Natural killer cell treated with Interleukin-12 subunit alpha and Interleukin-12 subunit beta and Interleukin-15 and Interleukin-18, amount 100 ng/mL, for 72 hours (primary cell): ENCODE data around the gene FZD4. TPM values are rescaled to one million over a fixed set of nuclear protein-coding genes. Genes with fewer than 3 reads are reported as not detected.
A peak's percentile ranks its signal among the peaks of the same experiment; 100 is the strongest.
"Not testable (repeated sequence)": the region's sequence is repeated elsewhere in the genome, so short reads cannot be mapped to it uniquely, and the experiment has no call there.

Experiments
- ATAC-seq, 2 donors: fragments of 150-1000 bp; cut with Tn5 transposase in 1 of 2; sonication (Bioruptor Pico), chemical (Tn5 transposase) in 1 of 2; 2 replicates each; pipeline ENCODE4 v1.10.0; 2021
- DNase-seq: peaks from one replicate; pipeline ENCODE4 v3.0.0; 2022; ENCODE audit warnings: low spot score
- H3K27ac Mint-ChIP-seq, 2 donors: 1 replicate in 1 of 2; 2 replicates in 1 of 2; pipeline ENCODE4 v1.8.0; 2022; ENCODE audit warnings: mixed read lengths in 2 of 2, mild to moderate bottlenecking in 1 of 2, moderate library complexity in 1 of 2
- H3K27me3 Mint-ChIP-seq, 2 donors: 1 replicate in 1 of 2; 2 replicates in 1 of 2; pipeline ENCODE4 v1.8.0; 2022; ENCODE audit warnings: mixed read lengths in 2 of 2
- H3K36me3 Mint-ChIP-seq: one replicate; pipeline ENCODE4 v1.8.0; 2022; ENCODE audit warnings: mixed read lengths
- H3K4me1 Mint-ChIP-seq, 2 donors: 1 replicate in 1 of 2; 2 replicates in 1 of 2; pipeline ENCODE4 v1.8.0; 2022; ENCODE audit warnings: low read depth in 2 of 2, mixed read lengths in 2 of 2, mild to moderate bottlenecking in 1 of 2
- H3K4me3 Mint-ChIP-seq: one replicate; pipeline ENCODE4 v1.8.0; 2022; ENCODE audit warnings: mixed read lengths
- H3K9me3 Mint-ChIP-seq: 2 replicates; pipeline ENCODE4 v1.8.0; 2022; ENCODE audit warnings: mixed read lengths
- total RNA-seq, 2 donors: library from RNA; stranded (reverse); gene quantifications; one replicate each; pipeline ENCODE4 v1.2.3, GENCODE V29; 2022

Gene FZD4
- total RNA-seq, 2 donors from 2014 or later = 0.08 to 0.17 TPM

GRCh38 chr11:86984701-86985100 is 29.5 kb upstream of the FZD4 start:
- no peak overlapping the region for H3K4me3 Mint-ChIP-seq
- H3K36me3 Mint-ChIP-seq = no peaks in the 10 kb centered on the region
- H3K27ac Mint-ChIP-seq = no peak overlapping the region
- H3K27me3 Mint-ChIP-seq = peaks cover 0 to 13% of the 10 kb centered on the region in 2 donors
- ATAC-seq = no peak
- DNase-seq = no peak
- no peaks in the 10 kb centered on the region for H3K9me3 Mint-ChIP-seq
- H3K4me1 Mint-ChIP-seq = no peaks in the 10 kb centered on the region

GRCh38 chr11:86983021-86983488 is 27.9 kb upstream of the FZD4 start:
- Mint-ChIP-seq H3K4me3 (no peak overlapping the region), H3K36me3 (no peaks in the 10 kb centered on the region), H3K27ac (no peak overlapping the region), H3K9me3 (no peaks in the 10 kb centered on the region), H3K4me1 (no peaks in the 10 kb centered on the region), H3K27me3 (peaks cover 0 to 13% of the 10 kb centered on the region in 2 donors)
- no peak for DNase-seq
- no peak for ATAC-seq

- no peaks in the 10 kb centered on the region for H3K4me1 Mint-ChIP-seq
- H3K4me3 Mint-ChIP-seq = no peak overlapping the region
- DNase-seq (no peak), ATAC-seq (no peak)
- H3K27me3 Mint-ChIP-seq = peaks cover 0 to 13% of the 10 kb centered on the region in 2 donors
- no peak overlapping the region for H3K27ac Mint-ChIP-seq
- H3K36me3 Mint-ChIP-seq = no peaks in the 10 kb centered on the region
- no peaks in the 10 kb centered on the region for H3K9me3 Mint-ChIP-seq
Observed at GRCh38 chr11:86981777-86982540, 26.8 kb upstream of the FZD4 start.

- Mint-ChIP-seq H3K27ac (no peak overlapping the region), H3K36me3 (no peaks in the 10 kb centered on the region), H3K9me3 (no peaks in the 10 kb centered on the region), H3K27me3 (peaks cover 0 to 11% of the 10 kb centered on the region in 2 donors), H3K4me1 (no peaks in the 10 kb centered on the region), H3K4me3 (no peak overlapping the region)
- no peak for DNase-seq
- no peak for ATAC-seq
Observed at GRCh38 chr11:86980086-86980796, 25.0 kb upstream of the FZD4 start.

- no peak overlapping the region for H3K27ac Mint-ChIP-seq
- H3K36me3 Mint-ChIP-seq = no peaks in the 10 kb centered on the region
- peak; percentile 49 to 66 for ATAC-seq
Observed at GRCh38 chr11:86978756-86979608, 23.8 kb upstream of the FZD4 start.

GRCh38 chr11:86978247-86978646 is 23.1 kb upstream of the FZD4 start:
- Mint-ChIP-seq H3K4me1 (no peaks in the 10 kb centered on the region), H3K27me3 (peaks cover 0 to 6% of the 10 kb centered on the region in 2 donors), H3K4me3 (no peak overlapping the region), H3K27ac (no peak overlapping the region), H3K9me3 (no peaks in the 10 kb centered on the region), H3K36me3 (peaks cover 5% of the 10 kb centered on the region)
- no peak for ATAC-seq
- DNase-seq = no peak

More at GRCh38 chr11:86978756-86979608, 23.8 kb upstream of the FZD4 start:
- H3K4me3 Mint-ChIP-seq = no peak overlapping the region
- no peaks in the 10 kb centered on the region for H3K9me3 Mint-ChIP-seq
- H3K27me3 Mint-ChIP-seq = no peaks in the 10 kb centered on the region
- DNase-seq = no peak
- H3K4me1 Mint-ChIP-seq = no peaks in the 10 kb centered on the region

- peaks cover 0 to 13% of the 10 kb centered on the region in 2 donors for H3K27me3 Mint-ChIP-seq
- peaks cover 12% of the 10 kb centered on the region for H3K36me3 Mint-ChIP-seq
- H3K27ac Mint-ChIP-seq = no peak overlapping the region
- DNase-seq (no peak), ATAC-seq (no peak)
- H3K9me3 Mint-ChIP-seq = peaks cover 3% of the 10 kb centered on the region
- no peaks in the 10 kb centered on the region for H3K4me1 Mint-ChIP-seq
- H3K4me3 Mint-ChIP-seq = no peak overlapping the region
Observed at GRCh38 chr11:86977441-86978050, 22.4 kb upstream of the FZD4 start.

GRCh38 chr11:86972734-86973133 is 17.5 kb upstream of the FZD4 start:
- no peaks in the 10 kb centered on the region for H3K4me1 Mint-ChIP-seq
- H3K27me3 Mint-ChIP-seq = peaks cover 4 to 36% of the 10 kb centered on the region in 2 donors
- H3K4me3 Mint-ChIP-seq = no peak overlapping the region
- H3K36me3 Mint-ChIP-seq = peaks cover 14% of the 10 kb centered on the region
- H3K27ac Mint-ChIP-seq = no peak overlapping the region
- no peak for DNase-seq
- H3K9me3 Mint-ChIP-seq = peaks cover 3% of the 10 kb centered on the region
- no peak for ATAC-seq

GRCh38 chr11:86969258-86969657 is 14.1 kb upstream of the FZD4 start:
- Mint-ChIP-seq H3K27me3 (peaks cover 19 to 62% of the 10 kb centered on the region in 2 donors), H3K9me3 (peaks cover 3% of the 10 kb centered on the region), H3K4me3 (no peak overlapping the region), H3K4me1 (no peaks in the 10 kb centered on the region), H3K36me3 (peaks cover 14% of the 10 kb centered on the region), H3K27ac (no peak overlapping the region)
- DNase-seq = no peak
- ATAC-seq = no peak

GRCh38 chr11:86967601-86968000 is 12.4 kb upstream of the FZD4 start:
- H3K27me3 Mint-ChIP-seq = peaks cover 33 to 57% of the 10 kb centered on the region in 2 donors
- H3K4me1 Mint-ChIP-seq, H3K36me3 Mint-ChIP-seq, H3K4me3 Mint-ChIP-seq, H3K9me3 Mint-ChIP-seq, DNase-seq, ATAC-seq, H3K27ac Mint-ChIP-seq: not testable (repeated sequence)

- Mint-ChIP-seq H3K4me3 (no peak overlapping the region), H3K9me3 (no peaks in the 10 kb centered on the region), H3K36me3 (no peaks in the 10 kb centered on the region), H3K27me3 (peaks cover 22 to 29% of the 10 kb centered on the region in 2 donors), H3K27ac (no peak overlapping the region), H3K4me1 (peaks cover 6 to 14% of the 10 kb centered on the region in 2 donors)
- DNase-seq (no peak), ATAC-seq (no peak)
Observed at GRCh38 chr11:86957976-86958646, 2.9 kb upstream of the FZD4 start.

GRCh38 chr11:86956905-86957195 is 1.7 kb upstream of the FZD4 start:
- DNase-seq (no peak), ATAC-seq (no peak)
- H3K4me1 Mint-ChIP-seq = peaks cover 6 to 14% of the 10 kb centered on the region in 2 donors
- H3K27me3 Mint-ChIP-seq = peaks cover 15 to 28% of the 10 kb centered on the region in 2 donors
- H3K4me3 Mint-ChIP-seq = peak overlapping the region; percentile 91
- H3K27ac Mint-ChIP-seq = no peak overlapping the region
- no peaks in the 10 kb centered on the region for H3K9me3 Mint-ChIP-seq
- no peaks in the 10 kb centered on the region for H3K36me3 Mint-ChIP-seq

- Mint-ChIP-seq H3K9me3 (no peaks in the 10 kb centered on the region), H3K27me3 (peaks cover 15 to 28% of the 10 kb centered on the region in 2 donors), H3K4me3 (no peak overlapping the region), H3K27ac (no peak overlapping the region), H3K36me3 (no peaks in the 10 kb centered on the region), H3K4me1 (peaks cover 6 to 14% of the 10 kb centered on the region in 2 donors)
- ATAC-seq = no peak
- DNase-seq = no peak
Observed at GRCh38 chr11:86955111-86955360, 159 bp downstream of the FZD4 start.
